HL-60/S4 (cell line): ENCODE measurements around the gene HUNK.
"Not testable (repeated sequence)": the region's sequence is repeated elsewhere in the genome, so short reads cannot be mapped to it uniquely, and the experiment has no call there.

Experiments
- in situ Hi-C: fragments of 300-500 bp; cut with MboI; formaldehyde crosslinking; loops from 2 replicates; pipeline ENCODE4 v1.14.3; 2022; ENCODE audit warnings: low sequenced_read_pairs

The HUNK gene

GRCh38 chr21:31946876-31947550 lies 74.2 kb downstream of the HUNK start:
- in situ Hi-C loops = not testable (repeated sequence)

- in situ Hi-C loops = no loop called here
Measured at GRCh38 chr21:31948676-31949075, 75.9 kb downstream of the HUNK start.

DNA sequence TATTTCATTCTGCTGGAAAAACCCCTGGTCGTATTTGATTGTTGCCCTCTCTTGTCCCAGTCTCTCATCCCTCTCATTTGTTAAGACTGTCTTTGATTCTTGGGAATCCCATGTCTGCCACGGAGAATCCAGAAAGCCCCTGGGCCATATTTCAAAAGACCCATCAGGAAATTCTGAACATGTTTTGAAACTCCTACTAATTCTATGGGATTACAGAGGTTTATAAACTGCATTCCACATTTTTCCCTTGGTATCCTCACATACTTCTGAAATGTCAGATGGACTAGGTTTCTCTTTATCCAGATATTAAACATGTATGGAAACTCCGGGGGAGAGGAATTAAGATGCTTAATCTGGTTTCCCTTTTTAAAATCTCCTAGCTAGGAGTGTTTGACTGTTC lies 80.0 kb downstream of the HUNK start:
- in situ Hi-C loops = no loop called here

- in situ Hi-C loops = no loop called here
Measured at GRCh38 chr21:31957631-31958030, 84.8 kb downstream of the HUNK start.

DNA sequence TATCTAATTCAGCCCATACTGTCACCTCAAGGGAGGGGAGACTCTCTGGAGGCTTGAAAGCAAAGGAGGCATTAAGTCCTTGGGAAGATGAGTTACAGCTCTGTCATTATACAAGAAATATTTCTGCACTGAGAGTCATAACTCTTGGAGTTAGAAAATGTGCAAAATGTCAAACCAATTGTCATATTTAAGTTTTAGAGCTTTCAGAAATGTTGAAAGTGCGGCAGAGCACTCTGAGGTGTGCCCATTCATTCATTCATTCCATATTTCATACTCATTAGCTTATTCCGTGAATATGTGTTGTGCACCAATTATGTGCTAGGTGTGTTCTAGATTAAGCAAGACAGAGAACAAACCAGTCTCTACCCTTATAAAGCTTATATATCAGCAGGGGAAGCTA lies 87.1 kb downstream of the HUNK start:
- in situ Hi-C loops = no loop called here

DNA sequence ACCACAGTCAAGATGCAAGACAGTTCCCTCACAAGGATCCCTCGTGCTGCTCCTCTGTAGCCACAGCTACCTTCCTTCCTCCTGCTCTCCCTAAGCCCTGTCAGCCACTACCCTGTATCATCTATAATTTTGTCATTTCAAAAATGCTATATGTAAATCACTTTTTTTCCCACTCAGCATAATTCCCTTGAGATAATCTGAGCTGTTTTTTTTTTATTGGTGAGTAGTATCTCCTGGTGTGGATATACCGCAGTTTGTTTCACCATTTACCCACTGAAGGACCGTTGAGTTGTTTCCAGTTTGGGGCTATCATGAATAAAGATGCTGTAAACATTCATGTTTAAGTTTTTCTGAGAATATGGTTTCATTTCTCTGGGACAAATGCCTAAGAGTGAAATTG lies 88.2 kb downstream of the HUNK start:
- in situ Hi-C loops = no loop called here

GRCh38 chr21:31961704-31962103 lies 88.9 kb downstream of the HUNK start:
- in situ Hi-C loops = no loop called here

- in situ Hi-C loops = no loop called here
Measured at GRCh38 chr21:31964692-31965091, 91.9 kb downstream of the HUNK start.

DNA sequence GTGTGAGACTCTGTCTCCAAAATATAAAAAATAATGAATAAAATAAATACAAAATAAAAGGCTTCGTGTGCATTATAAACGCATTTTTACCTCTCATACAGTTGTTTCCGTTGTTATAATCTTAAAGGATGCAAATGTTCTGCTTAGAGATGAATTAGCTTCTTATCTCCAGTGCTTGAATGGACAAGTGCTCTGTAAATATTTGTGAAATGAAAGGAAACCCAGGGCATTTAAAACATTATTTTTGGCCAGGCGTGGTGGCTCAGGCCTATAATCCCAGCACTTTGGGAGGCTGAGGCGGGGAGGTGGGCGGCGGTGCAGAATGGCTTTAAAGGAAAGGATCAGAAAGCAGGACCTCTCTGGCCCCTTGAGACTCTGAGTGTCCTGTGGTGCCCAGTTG lies 94.5 kb downstream of the HUNK start:
- in situ Hi-C loops = no loop called here

DNA sequence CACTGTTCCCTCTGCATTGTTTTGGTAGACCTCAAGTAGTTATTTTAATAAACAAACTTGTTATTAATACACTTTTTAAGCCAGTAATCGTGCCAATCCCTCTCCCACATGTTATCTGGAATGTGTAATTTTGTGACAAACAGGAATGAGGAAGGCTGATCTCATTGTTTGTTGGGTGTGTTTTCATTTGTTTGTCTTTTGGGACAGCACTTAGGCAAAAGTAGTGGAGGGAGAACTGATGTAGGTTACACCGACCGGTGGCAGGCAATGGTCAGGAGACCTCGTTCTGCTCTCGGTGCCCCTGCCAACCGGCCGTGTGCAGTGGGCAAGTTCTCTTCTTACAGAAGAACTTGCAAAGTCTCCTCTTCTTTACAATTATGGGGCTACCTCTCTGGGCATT lies 99.8 kb downstream of the HUNK start:
- in situ Hi-C loops = no loop called here

GRCh38 chr21:31973402-31973944 lies 100.7 kb downstream of the HUNK start:
- in situ Hi-C loops = no loop called here

- in situ Hi-C loops = no loop called here
Measured at GRCh38 chr21:31974454-31974985, 101.7 kb downstream of the HUNK start.

GRCh38 chr21:31975491-31975890 lies 102.7 kb downstream of the HUNK start:
- in situ Hi-C loops = no loop called here

DNA sequence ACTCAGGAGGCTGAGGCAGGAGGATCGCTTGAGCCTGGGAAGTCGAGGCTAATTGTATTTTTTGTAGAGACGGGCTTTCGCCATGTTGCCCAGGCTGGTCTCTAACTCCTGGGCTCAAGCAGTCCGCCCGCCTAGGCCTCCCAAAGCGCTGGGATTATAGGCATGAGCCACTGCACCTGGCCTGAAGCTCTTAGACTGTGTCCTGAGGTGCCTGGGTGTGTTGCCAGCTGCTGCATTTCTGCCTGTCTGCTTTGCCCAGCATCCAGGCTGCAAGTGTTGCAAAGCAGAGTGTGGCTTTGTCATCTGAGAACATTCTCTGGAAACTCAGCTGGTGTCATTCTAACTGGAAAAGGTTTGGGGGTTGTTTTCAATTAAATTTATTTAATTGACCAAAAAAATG lies 105.0 kb downstream of the HUNK start:
- in situ Hi-C loops = no loop called here

DNA sequence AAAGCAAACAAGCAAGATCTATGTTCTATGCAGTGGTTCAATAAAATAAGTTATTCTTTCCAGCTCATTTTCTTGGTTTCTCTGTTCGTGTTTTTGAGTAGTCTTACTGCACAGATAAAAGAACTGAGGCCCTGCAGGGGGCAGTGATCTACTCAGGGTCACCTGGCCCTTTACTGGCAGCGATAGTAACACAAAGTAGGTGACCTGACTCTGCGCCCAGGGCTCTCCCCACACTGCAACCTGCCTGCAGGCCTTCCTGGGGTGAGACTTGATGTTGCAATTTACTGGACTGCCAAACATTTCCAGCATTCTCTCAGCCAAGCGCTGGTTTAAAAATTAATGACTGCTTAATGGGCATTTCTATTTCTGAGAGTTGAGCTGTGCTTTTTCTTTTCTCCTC lies 110.3 kb downstream of the HUNK start:
- in situ Hi-C loops = no loop called here

DNA sequence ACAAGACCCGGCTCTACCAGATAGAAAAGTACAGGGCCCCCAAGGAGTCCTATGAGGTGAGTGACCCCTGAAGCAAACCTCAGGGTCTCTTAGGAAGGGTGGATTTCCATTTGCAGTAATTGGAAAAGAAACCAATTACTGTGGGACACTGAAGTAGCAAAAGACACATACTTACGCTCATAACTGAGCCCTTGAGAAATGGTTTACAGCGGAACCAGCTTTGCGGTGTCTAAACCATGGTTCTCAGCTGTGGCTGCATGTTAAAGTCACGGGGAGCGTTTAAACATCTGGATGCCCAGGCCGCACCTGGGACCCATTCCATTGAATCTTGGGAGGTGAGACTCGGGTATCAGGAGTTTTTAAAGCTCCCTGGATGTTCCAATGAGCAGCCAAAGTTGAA lies 110.7 kb downstream of the HUNK start:
- in situ Hi-C loops = no loop called here

- in situ Hi-C loops = no loop called here
Measured at GRCh38 chr21:31985398-31985797, 112.6 kb downstream of the HUNK start.

- in situ Hi-C loops = no loop called here
Measured at GRCh38 chr21:31986035-31986856, 113.4 kb downstream of the HUNK start.

DNA sequence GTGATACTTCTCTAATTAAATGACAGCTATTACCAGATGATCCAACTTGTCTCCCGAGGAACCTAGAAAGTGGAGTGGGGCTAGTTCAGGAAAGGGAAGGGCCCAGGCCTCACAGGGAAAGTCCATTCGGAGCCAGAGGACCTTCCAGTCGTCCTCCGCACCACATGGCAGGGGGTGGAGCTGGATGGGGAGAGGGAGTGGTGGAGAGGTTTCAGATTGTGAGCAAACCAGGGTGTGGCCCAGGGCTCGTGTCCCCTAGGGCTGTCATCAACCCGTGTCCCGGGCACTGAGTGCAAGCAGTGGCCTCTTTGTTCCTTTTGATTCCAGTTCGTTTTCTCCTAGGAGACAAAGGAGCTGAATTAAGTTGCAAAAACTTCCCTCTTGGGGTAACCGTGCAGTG lies 114.9 kb downstream of the HUNK start:
- in situ Hi-C loops = no loop called here

- in situ Hi-C loops = no loop called here
Measured at GRCh38 chr21:31988492-31989290, 115.9 kb downstream of the HUNK start.
